ENCODE results near the gene C22orf15. TPM values are rescaled to one million over a fixed set of nuclear protein-coding genes. Genes with fewer than 3 reads are reported as not detected.

Gene C22orf15
- total and polyA plus RNA-seq, 2 of the 8 experiments (the other 6 are each of a cell fraction or from before 2014, with no cell fraction given), result 4.2 to 4.9 TPM

DNA sequence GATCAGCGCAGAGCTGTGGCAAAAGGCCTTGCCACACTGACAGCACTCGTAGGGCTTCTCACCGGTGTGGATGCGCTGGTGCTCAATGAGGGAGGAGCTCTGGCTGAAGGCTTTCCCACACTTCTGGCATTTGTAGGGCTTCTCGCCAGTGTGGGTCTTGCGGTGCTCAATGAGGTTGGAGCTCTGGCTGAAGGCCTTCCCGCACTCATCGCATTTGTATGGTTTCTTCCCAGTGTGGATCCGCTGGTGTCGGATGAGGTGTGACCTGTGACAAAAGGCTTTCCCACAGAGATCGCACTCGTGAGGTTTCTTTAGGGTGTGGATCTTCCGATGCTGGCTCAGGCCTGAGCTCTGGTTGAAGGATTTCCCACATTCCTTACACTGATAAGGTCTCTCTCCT is 18.8 kb upstream of the C22orf15 start:
- no peaks in the 10 kb centered on the region for H3K79me2 ChIP-seq (ENCODE audit: control insufficient read depth in 1 of 2, insufficient read depth in 2 of 2, low read length in 2 of 2)
- no peak overlapping the region for H3K56ac ChIP-seq (replicated peaks; ENCODE audit: insufficient read length, low read depth, low read length)
- ChIA-PET CTCF (ENCODE audit: partially characterized antibody) (interaction anchor here (0.6 to 1.4 kb wide), 7 partner anchors 13 to 1837 kb away, joined by 3 to 4 read pairs (median 3); no protein-coding TSS in a partner anchor), POLR2A (ENCODE audit: partially characterized antibody) (interaction anchor here (1.2 kb wide), 1 partner anchor 27 kb away, joined by 3 read pairs; no protein-coding TSS in a partner anchor)
- no peak overlapping the region for H3K18ac ChIP-seq (ENCODE audit: extremely low read depth, low read length)
- no peak overlapping the region for H2BK120ac ChIP-seq (replicated peaks; ENCODE audit: low read depth, low read length)
- H3K4ac ChIP-seq (replicated peaks; ENCODE audit: insufficient read length, low read depth, low read length), result no peak overlapping the region
- no peaks in the 10 kb centered on the region for H3K23me2 ChIP-seq (ENCODE audit: low read depth, low read length)
- H4K5ac ChIP-seq (ENCODE audit: insufficient read length, low read depth, low read length), result no peak overlapping the region
- H3K9me3 ChIP-seq (ENCODE audit: insufficient read depth in 2 of 2, low read depth in 1 of 2, low read length in 1 of 2), result no peaks in the 10 kb centered on the region
- H4K91ac ChIP-seq (replicated peaks; ENCODE audit: insufficient read length, low read length), result no peak overlapping the region
- H3K4me2 ChIP-seq (ENCODE audit: insufficient read depth in 1 of 2, low read depth in 2 of 2, low read length in 2 of 2), result no peak overlapping the region
- no peak overlapping the region for H2BK5ac ChIP-seq (ENCODE audit: low read depth, low read length)
- no peaks in the 10 kb centered on the region for H3K79me1 ChIP-seq (ENCODE audit: low read depth, low read length)
- H2AFZ ChIP-seq (ENCODE audit: low read length), result no peak overlapping the region
- peaks cover 0 to 5% of the 10 kb centered on the region in 2 experiments for H4K20me1 ChIP-seq (replicated peaks in 1 of 2; ENCODE audit: control insufficient read depth in 1 of 2, insufficient read depth in 2 of 2, low read length in 2 of 2)
- no peak overlapping the region for H3K9ac ChIP-seq (replicated peaks in 1 of 4; ENCODE audit: extremely low read depth in 1 of 4, low read depth in 3 of 4, low read length in 3 of 4)
- WGBS, 2 experiments (ENCODE audit: extremely low coverage in 1 of 2, insufficient coverage in 1 of 2, insufficient read length in 1 of 2, insufficient replicate concordance in 2 of 2, low coverage in 1 of 2, low lambda C conversion rate in 2 of 2, missing lambda C conversion rate in 1 of 2), result 85% methylated on average over 13 of the region's 13 CpGs; no CpG with 5 or more reads in 1 of the 2 experiments
- H3K36me3 ChIP-seq (ENCODE audit: control insufficient read depth in 2 of 4, insufficient read depth in 4 of 4, low read length in 3 of 4), result peaks cover 0 to 9% (median 2%) of the 10 kb centered on the region in 4 experiments; a peak in 3 of 8 replicates
- no peaks in the 10 kb centered on the region for H3K27me3 ChIP-seq (replicated peaks in 1 of 4; ENCODE audit: control insufficient read depth in 3 of 4, extremely low read depth in 1 of 4, insufficient read depth in 3 of 4, low read length in 3 of 4)
- FAIRE-seq, result no peak
- TF ChIP-seq SIN3A (conservative IDR thresholded peaks at IDR 0.05 in 1 of 2, IDR thresholded peaks at IDR 0.05 in 1 of 2; ENCODE audit: low read depth in 1 of 2, low read length in 2 of 2) (no peak), SIRT6 (IDR thresholded peaks at IDR 0.05; ENCODE audit: low read length) (no peak)
- DNase-seq (ENCODE audit: low read depth in 1 of 2, low spot score in 2 of 2), result no peak
- H2BK12ac ChIP-seq (ENCODE audit: low read depth, low read length), result no peak overlapping the region
- H3K23ac ChIP-seq (ENCODE audit: insufficient read length), result no peak overlapping the region
- no peak overlapping the region for H2AK5ac ChIP-seq (ENCODE audit: low read depth, low read length)
- H3K4me3 ChIP-seq (ENCODE audit: extremely low read depth in 1 of 4, insufficient read depth in 2 of 4, low read depth in 3 of 4, low read length in 4 of 4), result no peak overlapping the region
- no peak overlapping the region for H3K27ac ChIP-seq (ENCODE audit: low read depth, low read length)
- H3K4me1 ChIP-seq (replicated peaks in 1 of 4; ENCODE audit: control insufficient read depth in 3 of 4, insufficient read depth in 4 of 4, low read length in 3 of 4), result no peaks in the 10 kb centered on the region
- no peak overlapping the region for H4K8ac ChIP-seq (ENCODE audit: extremely low read depth, insufficient read depth, low read length)
- no peak overlapping the region for H3K14ac ChIP-seq (ENCODE audit: insufficient read length)
- no peak overlapping the region for H2BK15ac ChIP-seq (ENCODE audit: low read length)
- no peak overlapping the region for H2BK20ac ChIP-seq (ENCODE audit: low read length)

Measured in H1 (cell line).